ENCODE results near the gene APAF1.

APAF1 gene

DNA sequence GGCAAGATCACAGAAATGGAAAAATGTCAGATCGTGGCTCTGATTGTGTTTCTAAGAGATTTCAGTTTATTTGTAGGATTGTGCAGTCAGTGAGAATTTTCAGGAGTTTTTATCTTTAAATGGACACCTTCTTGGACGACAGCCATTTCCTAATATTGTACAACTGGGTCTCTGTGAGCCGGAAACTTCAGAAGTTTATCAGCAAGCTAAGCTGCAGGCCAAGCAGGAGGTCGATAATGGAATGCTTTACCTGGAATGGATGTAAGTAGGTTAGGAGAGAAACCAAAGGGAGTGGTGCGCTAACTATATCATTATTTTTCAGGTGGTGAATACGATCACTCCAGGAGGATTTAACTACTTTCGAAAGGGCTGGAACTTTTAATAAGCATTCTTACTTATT, 26.4 kb downstream of the APAF1 start:
- no peak for DNase-seq (ENCODE audit: low spot score)

DNA sequence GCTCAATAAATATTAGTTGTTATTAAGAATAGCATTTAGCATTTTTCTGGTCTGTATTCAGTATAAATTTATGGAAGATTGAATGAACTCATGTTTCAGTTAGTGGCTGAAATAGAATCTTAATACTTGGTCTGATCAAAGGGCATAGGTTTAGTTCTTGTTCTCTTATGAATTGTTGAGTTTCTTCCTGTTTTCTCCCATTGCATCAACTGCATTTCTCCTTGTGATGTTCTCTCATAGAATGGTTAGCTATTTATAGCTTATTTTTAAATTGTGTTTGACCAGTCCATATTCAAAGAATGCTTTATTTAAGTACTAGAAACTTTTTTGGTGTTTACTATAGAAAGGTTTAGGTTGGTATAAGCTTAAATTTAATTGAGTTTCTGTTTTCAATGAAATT, 29.8 kb downstream of the APAF1 start:
- DNase-seq (ENCODE audit: low spot score), result no peak

DNA sequence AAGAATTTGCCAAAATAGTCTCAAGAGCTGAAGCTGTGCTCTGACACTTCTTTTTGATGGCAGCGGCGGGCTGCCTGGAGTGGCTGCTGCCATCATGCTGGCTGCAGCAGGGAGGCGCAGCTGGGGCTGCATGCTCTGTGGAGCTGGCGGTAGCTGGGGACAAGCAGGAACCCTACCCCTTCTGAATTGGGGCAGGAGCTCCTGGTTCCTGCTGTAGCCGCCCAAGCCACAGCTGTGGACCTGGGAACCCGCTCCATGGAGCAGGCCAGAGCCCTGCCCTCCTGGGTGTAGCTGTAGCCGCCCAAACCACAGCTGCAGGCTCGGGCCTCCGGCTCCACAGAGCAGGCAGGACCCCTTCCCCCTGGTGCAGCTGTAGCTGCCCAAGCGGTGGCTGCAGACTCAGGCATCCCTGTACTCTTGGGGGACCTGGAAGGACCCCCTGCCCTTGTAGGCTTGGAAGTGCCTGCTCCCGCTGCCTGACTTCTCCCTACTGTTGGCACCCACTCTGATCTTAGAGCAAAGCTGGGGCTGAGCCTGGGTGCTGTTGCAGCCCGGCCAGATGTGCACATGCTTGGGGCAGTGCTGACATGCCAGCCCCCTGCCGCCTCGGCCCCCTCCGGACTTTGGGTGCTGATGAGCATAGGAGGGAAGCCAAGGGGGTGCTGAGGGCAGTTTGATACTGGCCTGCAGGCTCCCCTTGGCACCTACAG, 33.3 kb downstream of the APAF1 start:
- no peak for DNase-seq (ENCODE audit: low spot score)

DNA sequence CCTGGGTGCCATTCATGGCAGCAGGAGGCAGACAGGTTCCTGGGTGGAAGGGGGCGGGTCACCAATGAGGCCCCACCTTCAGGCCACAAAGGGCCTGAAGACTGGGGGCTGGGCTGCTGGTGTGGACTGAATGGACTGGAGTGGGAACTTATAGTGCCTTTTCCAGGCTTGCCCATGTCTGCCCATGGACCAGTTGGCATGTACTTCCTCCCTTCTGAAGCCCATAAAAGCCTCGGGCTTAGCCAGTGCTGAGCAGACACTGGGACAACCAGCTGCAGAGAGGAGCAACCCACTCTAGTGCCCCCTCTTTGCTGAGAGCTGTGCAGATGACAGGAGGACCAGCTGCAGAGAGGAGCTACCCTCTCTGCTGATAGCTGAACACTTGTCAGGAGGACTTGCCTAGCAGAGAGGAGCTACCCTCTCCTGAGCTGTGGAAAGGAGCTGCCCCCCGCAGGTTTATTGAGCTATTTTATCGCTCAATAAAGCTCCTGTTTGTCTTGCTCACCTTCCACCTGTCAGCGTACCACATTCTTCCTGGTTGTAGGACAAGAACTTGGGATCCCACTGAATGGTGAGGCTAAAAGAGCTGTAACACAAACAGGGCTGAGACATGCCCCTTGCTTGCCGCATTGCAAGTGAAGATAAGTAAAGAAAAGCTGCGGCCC, 34.0 kb downstream of the APAF1 start:
- DNase-seq (ENCODE audit: low spot score), result no peak

DNA sequence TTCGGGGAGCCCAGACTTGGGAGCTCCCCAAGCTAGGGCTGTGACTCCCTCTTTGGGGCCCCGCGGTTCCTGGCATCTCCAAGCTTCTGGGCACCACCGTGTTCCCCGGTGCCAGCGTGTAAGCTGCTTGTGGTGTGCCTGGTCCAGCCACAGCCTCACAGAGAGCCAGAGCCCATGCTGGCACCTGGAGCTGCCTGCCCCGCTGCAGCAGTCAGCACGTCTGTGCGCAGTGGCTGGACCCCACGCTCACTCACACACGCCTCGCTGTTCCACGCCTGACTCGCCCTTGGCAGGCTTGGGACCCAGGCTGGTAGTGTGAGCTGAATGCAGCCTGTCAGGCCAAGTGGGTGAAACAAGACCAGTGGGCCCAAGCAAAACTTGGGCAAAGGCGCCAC, 34.5 kb downstream of the APAF1 start:
- DNase-seq (ENCODE audit: low spot score), result no peak

DNA sequence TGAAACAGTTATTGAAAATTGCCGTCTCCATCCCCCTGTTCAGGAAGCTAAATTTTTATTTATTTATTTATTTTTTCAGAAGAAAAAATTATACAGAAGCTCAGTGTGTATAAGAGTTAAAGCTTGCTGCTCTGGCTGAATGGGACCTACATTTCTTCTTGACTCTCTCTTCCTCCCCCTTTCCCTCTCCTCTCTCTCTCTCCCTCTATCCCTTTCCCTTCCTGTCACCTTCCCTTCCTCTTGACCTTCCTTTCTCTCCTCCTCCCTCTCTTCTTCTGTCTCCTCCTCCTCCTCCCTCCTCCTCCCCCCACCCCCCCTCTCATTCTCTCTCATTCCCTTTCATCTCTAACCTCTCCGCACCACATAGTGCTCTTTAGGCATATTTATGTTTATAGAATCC, 39.1 kb downstream of the APAF1 start:
- no peak for DNase-seq (ENCODE audit: low spot score)

DNA sequence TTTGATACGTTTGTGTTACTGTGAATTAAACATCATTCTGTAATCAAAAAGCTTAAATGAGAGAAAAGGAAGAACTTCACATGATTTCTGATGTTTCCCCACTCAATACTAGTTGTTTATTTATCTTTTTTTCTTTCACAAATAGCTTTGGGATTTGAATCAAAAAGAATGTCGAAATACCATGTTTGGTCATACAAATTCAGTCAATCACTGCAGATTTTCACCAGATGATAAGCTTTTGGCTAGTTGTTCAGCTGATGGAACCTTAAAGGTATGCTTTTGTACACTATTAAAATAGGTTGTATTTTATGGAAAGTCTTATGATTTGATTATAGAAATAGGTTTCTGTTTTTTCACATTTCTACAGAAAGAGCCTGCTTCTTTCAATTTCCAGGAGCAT, 41.5 kb downstream of the APAF1 start:
- no peak for DNase-seq (ENCODE audit: low spot score)

DNA sequence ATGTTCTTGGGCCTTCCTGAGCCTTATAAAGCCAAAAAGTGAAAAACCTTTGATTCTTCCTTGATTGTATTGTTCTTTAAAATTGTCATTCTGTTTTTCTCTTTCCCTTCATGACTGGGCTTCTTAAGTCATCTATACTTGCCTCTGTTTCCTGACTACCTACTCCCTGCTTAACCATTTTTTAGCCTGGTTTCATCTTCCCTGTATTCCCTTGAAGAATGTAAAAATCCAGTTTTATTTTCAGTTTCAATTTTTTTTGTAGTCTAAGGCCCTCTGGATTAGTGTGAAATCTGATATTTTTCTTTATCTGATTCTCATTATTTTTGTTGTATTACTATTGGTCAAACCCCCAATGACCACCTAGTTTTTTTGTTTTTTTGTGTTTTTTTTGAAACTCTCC, 46.3 kb downstream of the APAF1 start:
- no peak for DNase-seq (ENCODE audit: low spot score)

DNA sequence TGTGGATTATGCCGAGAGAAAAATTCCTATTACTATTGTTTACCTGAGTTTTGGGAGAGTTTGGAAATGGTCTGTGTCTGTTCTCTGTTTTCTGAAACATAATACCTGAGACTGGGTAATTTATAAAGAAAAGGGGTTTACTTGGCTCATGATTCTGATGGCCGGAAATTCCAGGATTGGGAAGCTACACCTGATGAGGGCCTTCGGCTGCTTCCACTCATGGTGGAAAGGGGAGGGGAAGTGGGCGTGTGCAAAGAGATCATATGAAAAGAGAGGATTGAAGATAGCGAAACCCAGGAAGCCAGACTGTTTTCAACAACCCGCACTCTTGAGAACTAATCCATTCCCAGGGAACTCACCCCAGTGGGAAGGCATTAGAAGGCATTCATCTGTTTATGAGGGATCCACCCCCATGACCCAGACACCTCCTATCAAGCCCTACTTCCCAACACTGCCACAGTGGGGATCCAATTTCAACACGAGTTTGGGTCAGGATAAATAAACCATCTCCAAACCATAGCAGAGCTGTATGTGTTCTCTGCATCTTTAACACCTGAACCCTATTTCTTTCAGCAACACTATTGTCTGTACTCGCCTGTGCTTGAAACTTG, 51.1 kb downstream of the APAF1 start:
- no peak for DNase-seq (ENCODE audit: low spot score)

DNA sequence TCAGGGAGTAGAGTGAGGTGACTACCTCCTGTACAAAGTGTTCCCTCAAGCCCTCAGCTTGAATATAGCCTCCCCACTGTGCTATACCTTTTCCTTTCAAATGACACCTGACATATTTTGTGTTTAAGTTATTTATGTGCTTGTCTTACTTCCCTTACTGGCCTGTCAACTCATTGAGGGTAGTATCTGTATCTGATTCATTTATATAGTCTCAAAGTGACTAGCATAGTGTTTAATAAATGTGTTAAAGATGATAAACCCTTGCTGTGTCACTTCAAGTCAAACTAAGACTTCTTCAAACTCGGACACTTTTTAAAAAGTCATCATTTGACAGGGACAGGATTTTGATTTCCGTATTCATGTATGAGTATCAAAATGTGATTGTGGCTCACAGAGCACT, 52.1 kb downstream of the APAF1 start:
- DNase-seq (ENCODE audit: low spot score), result no peak

DNA sequence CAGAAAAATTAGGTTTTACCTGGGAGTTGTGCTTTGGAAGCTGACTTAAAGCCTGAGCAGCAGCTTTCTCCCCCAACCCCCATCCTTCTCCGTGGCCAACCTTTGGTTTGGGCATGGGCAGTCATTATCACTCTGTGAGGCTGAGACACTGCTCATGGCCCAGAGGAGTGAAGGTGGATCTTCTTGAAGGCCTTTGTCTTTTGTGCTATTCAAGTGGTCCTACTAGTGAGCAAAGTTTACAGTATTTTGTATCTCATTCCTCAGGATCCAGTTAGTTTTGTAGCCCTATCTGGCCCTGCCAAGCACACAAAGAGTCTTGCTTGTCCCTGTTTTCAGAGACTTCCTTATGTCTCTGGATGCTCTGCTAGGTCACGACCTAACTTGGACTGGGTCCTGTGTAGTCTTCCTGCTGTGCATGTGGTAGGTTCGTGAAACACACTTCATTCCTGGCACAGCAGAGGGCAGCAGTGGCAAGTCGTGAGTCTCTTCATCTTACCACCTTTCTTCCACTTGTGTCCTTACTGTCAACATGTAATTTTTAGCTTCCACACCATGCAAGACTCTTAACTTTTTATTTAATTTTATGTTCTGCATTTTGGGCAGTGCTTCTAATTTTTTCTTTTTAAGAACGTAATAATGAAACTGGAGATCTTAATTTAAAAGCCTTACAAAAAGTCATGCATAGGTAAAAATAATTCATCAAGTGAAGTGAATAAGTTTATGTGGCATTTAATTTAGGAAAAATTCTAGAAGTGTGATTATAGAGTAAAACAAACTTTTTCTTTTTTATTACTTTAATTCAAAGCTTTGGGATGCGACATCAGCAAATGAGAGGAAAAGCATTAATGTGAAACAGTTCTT, 53.7 kb downstream of the APAF1 start:
- peak; percentile 50 for DNase-seq (ENCODE audit: low spot score)

DNA sequence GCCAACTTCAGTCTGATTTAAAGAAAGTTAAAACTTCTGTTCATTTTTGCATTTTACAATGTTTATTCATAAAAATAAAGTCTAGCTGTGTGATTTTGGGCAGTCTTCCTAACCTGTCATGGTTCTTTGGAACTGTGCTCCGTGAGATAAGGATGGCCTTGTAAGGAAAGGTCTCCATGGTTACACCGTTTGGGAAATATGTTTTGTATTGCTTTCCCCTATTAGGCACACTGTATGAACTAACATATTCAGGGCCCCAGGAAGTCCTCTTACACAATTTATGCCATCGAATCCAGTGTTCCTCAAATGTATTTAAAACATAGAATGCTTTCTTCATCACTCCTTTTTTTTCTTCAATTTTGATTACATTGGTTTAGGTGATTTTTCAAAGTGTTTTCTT, 54.5 kb downstream of the APAF1 start:
- DNase-seq (ENCODE audit: low spot score), result no peak

DNA sequence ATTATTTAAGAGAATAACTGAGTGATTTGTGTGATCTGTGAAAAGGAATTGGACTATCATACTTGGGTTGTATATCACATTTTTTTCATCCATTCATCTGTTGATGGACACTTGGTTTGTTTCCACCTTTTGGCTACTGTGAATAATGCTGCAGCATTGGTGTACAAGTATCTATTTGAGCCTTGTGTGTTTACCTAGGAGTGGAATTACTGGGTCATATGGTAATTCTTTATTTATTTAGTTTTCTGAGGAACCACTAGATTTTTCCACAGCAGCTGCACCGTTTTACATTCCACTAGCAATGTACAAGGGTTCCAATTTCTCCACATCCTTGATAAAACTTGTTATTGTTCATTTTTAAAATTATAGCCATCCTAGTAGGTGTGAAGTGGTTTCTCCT, 56.1 kb downstream of the APAF1 start:
- DNase-seq (ENCODE audit: low spot score), result no peak

DNA sequence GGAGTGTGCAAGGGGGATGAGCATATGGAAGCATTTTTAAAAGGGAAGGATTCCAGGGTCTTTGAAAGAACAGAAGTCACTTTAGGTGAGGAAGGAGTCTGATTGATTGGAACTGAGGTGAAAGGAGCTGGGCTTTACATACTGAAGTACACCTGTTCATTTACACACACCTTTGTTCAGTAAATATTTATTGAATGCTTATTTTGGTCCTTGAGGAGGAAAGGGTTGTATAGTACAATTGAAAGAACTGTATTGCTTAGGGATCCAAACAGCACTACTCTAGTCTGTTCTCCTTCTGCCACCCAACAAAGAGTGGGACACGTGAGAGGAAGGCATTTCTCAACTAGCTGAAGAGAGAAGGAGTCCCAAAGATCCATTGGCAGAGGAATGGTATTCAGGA, 63.9 kb downstream of the APAF1 start:
- no peak for DNase-seq (ENCODE audit: low spot score)

DNA sequence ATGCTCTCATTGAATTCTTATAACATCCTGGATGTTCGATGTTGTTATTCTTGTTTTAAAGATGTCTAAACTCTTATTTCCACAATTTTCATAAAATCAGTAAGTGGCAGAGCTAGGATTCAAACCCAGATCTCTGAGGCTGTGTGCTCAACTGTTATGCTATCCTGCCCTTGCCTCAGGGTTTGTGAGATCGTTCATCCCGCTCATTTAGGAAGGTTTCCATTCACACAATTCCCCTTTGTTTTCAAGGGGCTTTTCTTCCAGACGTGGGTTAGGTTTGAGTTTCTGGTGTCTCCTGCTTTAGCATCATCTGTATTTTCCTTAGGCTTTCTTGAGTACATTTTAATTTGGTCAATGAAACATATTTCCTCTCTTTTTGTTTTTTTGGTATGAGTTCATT, 69.3 kb downstream of the APAF1 start:
- DNase-seq (ENCODE audit: low spot score), result no peak

DNA sequence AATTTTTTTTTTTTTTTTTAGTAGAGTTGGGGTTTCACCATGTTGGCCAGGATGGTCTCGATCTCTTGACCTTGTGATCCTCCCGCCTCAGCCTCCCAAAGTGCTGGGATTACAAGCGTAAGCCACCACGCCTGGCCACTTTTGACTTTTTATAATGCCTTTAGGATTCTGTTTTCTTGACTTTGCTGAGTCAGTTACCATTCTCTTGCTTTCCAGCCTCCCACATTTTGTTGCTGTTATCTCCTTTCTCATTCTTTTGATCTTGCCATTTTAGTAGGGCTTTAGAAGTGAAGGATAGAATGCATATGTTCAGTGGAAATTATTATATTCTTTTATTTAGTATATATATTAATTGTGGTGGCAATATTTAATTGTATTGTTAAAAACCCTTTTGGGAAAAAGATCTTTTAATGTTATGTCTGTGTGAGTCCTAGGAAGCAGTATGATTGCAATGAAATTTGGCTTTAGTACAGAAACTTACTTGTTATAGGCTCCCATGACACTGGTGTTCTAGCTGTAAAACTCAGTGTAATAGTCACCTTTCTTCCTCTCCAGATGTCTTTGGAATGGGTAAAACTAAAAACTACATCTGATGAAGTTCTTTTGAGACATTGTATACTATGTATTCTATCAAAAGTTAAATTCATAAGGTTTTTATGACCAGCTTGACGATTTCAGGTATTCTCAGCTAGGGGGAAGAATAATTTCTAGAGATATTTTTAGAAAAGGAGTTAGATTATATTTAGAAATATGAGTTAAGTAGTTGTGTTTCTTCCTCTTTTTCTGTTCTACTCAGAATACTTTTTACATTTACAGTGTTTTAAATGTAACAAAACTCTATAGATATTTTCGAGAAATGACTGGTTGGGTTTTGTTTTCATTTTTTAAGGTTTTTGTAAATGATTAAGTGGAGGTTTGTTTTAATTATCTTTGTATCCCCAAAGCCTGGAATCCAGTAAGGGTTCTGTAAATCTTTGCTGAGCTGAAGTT, 74.7 kb downstream of the APAF1 start:
- DNase-seq (ENCODE audit: low spot score), result no peak

DNA sequence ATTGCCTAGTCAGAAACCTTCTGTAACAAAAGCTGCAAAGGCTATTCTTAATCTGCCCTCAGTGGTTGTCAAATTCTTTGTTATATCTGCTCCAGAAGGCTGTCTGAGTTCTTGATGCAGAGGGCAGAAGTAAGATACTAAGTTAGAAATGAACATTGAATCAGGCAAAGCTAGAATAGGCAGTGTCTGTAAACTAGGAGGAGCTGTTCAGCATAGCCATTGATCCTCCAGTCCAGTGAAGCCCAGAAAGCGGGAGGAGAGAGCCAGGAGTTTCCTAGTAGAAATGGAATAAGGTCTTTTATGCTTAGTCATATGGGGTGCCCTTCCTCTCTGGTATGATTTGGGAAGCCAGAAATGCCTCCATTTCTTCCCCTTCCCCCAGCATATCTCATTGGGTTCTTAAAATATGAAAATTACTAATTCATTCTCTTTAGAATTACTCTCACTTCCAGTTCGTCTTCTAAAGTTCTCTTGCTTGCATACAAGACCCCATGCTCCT, 76.2 kb downstream of the APAF1 start:
- DNase-seq (ENCODE audit: low spot score), result no peak

DNA sequence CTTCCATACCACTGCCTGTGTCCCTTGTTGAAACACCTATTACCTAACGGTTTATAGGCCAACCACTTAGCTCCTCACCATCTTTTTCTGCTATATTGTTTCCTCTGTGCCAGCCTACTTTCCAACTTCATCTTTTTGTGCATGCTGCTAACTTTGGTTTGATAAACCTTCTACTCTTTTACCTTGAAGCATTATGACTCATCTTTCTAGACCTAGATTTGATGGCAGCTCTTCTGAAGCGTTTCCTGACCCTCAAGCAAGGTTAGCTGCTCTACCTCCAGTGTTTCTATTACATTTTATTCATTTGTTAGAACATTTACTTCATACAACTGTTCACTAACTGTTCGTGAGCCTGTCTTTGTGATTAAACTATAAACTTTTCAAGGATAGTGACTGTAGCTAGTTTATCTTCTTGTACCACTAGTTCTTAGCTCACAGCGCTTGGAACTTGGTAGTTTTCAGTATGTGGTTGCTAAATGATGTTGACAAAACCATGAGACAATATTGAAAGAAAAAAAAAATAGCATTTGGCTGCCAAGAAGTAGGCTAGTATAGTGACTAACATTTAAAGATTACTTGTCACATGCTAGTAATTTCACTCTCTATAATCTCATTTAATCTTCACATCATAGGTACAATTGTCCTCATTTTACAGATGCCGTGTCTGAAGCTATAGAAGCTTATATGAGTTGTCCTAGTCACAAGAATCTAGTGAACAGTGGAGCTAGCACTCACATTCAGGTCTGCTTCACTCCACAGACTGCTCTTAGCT, 79.5 kb downstream of the APAF1 start:
- no peak for DNase-seq (ENCODE audit: low spot score)

DNA sequence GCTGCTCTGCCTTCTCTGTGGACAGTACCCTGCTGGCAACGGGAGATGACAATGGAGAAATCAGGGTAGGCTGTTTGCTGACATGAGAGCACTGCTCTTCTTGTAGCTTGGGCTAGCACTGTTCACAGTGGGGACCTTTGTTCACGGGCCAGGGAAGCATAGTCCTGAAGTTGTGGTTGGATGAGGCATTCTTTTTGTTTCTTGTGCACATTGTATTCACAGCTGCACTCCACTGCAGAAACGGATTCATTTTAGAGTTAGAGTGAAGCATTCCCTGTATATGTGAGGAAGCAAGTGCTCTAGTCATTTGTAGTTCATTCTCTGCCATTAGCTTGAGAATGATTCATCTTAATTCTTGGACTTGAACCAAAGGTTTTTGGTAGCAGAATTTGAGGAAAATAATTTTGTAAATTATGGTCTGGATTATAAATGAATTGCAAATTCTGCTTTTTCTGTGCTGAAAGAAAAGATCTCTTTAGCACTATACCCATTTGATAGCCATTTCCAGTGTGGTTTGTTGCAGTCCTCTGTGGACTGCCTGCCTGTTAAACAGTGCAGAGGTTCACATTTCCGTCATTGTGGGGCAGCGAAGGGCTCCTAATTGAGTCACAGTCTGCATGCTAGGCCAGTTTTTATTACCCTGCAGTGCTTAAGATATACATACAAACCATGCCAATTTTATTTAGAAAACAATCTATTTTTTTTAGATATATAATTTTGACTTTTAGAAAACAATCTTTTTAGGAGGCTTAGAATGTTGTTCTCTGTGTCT, 80.6 kb downstream of the APAF1 start:
- DNase-seq (ENCODE audit: low spot score), result peak; percentile 56

DNA sequence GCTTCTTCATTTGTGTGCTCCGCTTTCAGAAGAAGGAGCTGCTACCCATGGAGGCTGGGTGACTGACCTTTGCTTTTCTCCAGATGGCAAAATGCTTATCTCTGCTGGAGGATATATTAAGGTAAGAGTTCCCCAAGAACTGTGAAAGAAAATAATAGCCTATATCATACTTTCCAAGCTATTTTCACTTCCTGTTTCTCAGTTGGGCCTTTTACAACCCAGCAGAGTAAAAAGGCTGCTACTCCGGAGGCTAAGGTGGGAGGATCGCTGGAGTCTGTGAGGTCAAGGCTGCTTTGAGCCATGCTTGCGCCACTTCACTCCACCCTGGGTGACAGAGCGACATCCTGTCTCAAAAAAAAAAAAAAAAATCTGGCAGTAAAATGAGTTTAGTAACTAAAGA, 82.1 kb downstream of the APAF1 start:
- no peak for DNase-seq (ENCODE audit: low spot score)
